Thoracic aorta (tissue), 2 donors: ENCODE measurements around the gene ZNF516. TPM values are rescaled to one million over a fixed set of nuclear protein-coding genes. Genes with fewer than 3 reads are reported as not detected.
A peak's percentile ranks its signal among the peaks of the same experiment; 100 is the strongest.

ENCODE experiments used
- ATAC-seq: fragments of 150-250 bp; one replicate; pipeline ENCODE4 v1.8.0; 2017; ENCODE audit warnings: low read depth; ENCODE audit not compliant: insufficient number of reproducible peaks, low FRiP score
- DNase-seq: peaks from one replicate; pipeline ENCODE4 v3.0.0-alpha.2; 2020; ENCODE audit warnings: low spot score
- H3K27ac ChIP-seq, 2 donors: fragments of 200-600 bp; sonication (generic); 1 replicate in 1 of 2; 2 replicates in 1 of 2; pipeline ENCODE4 v1.5.1; 2016; ENCODE audit warnings: mild to moderate bottlenecking in 2 of 2, moderate library complexity in 2 of 2
- H3K27me3 ChIP-seq: fragments of 200-600 bp; sonication (generic); replicated peaks from 2 replicates; pipeline ENCODE4 v1.6.0; 2016; ENCODE audit warnings: mild to moderate bottlenecking; ENCODE audit not compliant: insufficient read depth
- H3K36me3 ChIP-seq: fragments of 200-600 bp; sonication (generic); one replicate; pipeline ENCODE4 v1.5.1; 2016
- H3K4me1 ChIP-seq, 2 donors: fragments of 200-600 bp; sonication (generic); 1 replicate in 1 of 2; 2 replicates in 1 of 2; pipeline versions ENCODE4 v1.5.1 to v1.6.0; 2016; ENCODE audit warnings: low read depth in 2 of 2, mild to moderate bottlenecking in 1 of 2; ENCODE audit not compliant: control insufficient read depth in 1 of 2
- H3K4me3 ChIP-seq: fragments of 200-600 bp; sonication (generic); 2 replicates; pipeline ENCODE4 v1.5.1; 2016; ENCODE audit warnings: mild to moderate bottlenecking
- H3K9me3 ChIP-seq: fragments of 200-600 bp; sonication (generic); 2 replicates; pipeline ENCODE4 v1.5.1; 2016
- total RNA-seq, 2 donors: library from RNA; depleted of rRNA; stranded (reverse); fragments of >200 nt; gene quantifications; one replicate each; pipeline versions ENCODE4 v1.1.0 to v1.2.3, GENCODE V29; 2016
- TF ChIP-seq, protein P1 (sequence below): fragments of 200-600 bp; sonication (generic); IDR thresholded peaks from one replicate; pipeline ENCODE4 v1.5.1; 2019; ENCODE audit warnings: antibody characterized with exemption

Gene ZNF516
- total RNA-seq, 2 donors from 2014 or later, result 19.5 to 19.8 TPM

DNA sequence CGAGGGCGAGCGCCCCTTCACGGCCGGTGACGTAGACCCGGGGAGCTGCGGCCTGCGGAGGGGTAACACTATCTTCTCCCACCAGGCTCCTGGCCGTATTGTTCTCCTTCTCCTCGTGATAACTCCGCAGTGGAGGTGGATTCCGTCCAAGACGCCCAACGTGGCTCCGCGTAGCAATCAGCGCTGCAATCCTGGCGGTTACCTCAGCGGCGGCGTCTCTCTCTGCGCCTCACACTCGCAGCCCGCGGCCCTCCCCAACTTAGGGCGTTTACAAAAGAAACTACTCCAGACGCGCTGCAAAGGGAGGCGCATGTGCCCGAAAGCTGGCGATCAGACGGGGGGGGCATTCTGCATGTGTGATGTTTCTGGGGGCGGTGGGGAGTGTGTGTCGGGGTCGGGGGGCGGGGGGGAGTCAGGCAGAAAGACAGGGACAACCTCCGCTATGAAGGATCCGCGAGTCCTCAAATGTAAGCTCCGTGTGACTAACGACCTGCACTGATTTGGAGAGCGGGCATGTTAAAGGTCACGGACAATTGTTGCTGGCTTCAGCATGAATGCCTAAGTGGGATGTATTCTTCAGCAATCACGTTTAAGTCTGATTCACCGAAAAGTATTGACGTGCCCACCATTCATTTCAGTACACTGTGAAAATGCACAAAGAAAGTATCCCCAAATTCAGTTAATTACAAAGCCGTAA, 1.3 kb upstream of the ZNF516 start:
- ATAC-seq, result no peak
- Histone ChIP-seq H3K36me3 (no peaks in the 10 kb centered on the region), H3K27me3 (no peaks in the 10 kb centered on the region), H3K4me1 (peaks cover 0 to 11% of the 10 kb centered on the region in 2 donors), H3K4me3 (peak overlapping the region; percentile 86), H3K9me3 (no peaks in the 10 kb centered on the region), H3K27ac (no peak overlapping the region)
- TF ChIP-seq, protein P1, sequence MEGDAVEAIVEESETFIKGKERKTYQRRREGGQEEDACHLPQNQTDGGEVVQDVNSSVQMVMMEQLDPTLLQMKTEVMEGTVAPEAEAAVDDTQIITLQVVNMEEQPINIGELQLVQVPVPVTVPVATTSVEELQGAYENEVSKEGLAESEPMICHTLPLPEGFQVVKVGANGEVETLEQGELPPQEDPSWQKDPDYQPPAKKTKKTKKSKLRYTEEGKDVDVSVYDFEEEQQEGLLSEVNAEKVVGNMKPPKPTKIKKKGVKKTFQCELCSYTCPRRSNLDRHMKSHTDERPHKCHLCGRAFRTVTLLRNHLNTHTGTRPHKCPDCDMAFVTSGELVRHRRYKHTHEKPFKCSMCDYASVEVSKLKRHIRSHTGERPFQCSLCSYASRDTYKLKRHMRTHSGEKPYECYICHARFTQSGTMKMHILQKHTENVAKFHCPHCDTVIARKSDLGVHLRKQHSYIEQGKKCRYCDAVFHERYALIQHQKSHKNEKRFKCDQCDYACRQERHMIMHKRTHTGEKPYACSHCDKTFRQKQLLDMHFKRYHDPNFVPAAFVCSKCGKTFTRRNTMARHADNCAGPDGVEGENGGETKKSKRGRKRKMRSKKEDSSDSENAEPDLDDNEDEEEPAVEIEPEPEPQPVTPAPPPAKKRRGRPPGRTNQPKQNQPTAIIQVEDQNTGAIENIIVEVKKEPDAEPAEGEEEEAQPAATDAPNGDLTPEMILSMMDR, result no peak
- no peak for DNase-seq

- H3K27ac ChIP-seq, result peak overlapping the region; percentile 28 to 41
- TF ChIP-seq, protein P1, result no peak
- peak overlapping the region; percentile 86 for H3K4me3 ChIP-seq
- no peaks in the 10 kb centered on the region for H3K36me3 ChIP-seq
- DNase-seq (no peak), ATAC-seq (no peak)
- no peaks in the 10 kb centered on the region for H3K27me3 ChIP-seq
- no peaks in the 10 kb centered on the region for H3K9me3 ChIP-seq
- H3K4me1 ChIP-seq, result peaks cover 0 to 11% of the 10 kb centered on the region in 2 donors
Observed at GRCh38 chr18:76495435-76496193, 572 bp upstream of the ZNF516 start.

- H3K9me3 ChIP-seq, result no peaks in the 10 kb centered on the region
- H3K27ac ChIP-seq, result no peak overlapping the region
- TF ChIP-seq, protein P1, result no peak
- H3K36me3 ChIP-seq, result no peaks in the 10 kb centered on the region
- no peak for ATAC-seq
- H3K4me1 ChIP-seq, result peaks cover 0 to 11% of the 10 kb centered on the region in 2 donors
- H3K27me3 ChIP-seq, result no peaks in the 10 kb centered on the region
- peak overlapping the region; percentile 71 for H3K4me3 ChIP-seq
- DNase-seq, result no peak
Observed at GRCh38 chr18:76494231-76495005, 624 bp downstream of the ZNF516 start.

DNA sequence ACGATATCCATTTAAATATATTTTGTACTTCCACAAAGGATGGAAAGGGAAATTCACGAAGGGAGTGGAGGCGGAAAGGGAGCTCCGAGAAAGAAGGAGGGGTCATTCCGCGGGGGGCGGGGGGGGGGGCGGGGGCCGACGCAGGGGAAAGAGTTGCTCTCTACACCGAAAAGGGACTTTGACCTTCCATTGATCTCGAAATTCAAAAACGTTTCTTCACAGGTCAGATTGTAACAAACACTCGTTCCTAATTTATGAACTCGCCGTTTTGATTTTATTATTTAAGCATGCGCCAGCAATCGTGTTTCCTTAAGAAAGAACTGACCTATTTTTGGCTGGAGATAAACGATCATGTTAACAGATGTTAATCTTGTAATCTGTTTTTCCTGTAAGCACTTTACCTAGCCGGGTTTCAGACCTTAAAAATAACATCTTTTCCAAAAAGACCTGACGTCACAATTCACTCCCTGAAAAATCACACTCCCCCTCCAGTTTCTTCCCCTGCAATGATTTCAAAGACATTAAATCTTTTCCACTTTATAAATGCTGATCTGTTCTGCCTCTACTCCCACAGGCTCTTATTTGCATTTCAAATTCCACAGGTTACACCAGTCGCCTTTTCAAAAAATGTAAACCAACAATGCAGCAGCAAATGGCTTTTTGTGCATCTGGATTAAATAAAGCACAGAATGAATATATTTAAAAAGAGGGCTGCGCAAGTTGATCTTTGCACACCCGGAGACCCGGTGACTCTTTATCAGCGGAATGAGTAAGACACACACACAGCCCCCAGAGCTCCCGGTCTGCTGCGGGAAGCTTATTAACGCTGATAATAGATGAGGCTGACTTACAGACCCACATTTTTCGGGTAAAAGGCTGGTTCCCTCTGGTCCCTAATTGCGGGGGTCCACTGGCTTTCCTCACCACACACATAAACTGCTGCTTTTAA, 1.6 kb downstream of the ZNF516 start:
- peak overlapping the region in 1 of 2 donors; percentile 73 for H3K27ac ChIP-seq
- no peak for DNase-seq
- H3K27me3 ChIP-seq, result no peaks in the 10 kb centered on the region
- H3K4me3 ChIP-seq, result peak overlapping the region; percentile 71
- H3K9me3 ChIP-seq, result no peaks in the 10 kb centered on the region
- H3K36me3 ChIP-seq, result no peaks in the 10 kb centered on the region
- H3K4me1 ChIP-seq, result peaks cover 3 to 11% of the 10 kb centered on the region in 2 donors
- peak; percentile 11 for ATAC-seq
- TF ChIP-seq, protein P1, result no peak
